Measurements from ENCODE around the gene FEM1B. TPM values are rescaled to one million over a fixed set of nuclear protein-coding genes. Genes with fewer than 3 reads are reported as not detected.

Gene FEM1B
- total RNA-seq, 1 donor from 2014 or later, result 57.0 TPM

GRCh38 chr15:68295014-68295805 lies 17.7 kb downstream of the FEM1B start:
- no peak for DNase-seq (ENCODE audit: low spot score in 2 of 2)
- Histone ChIP-seq H3K27me3 (no peaks in the 10 kb centered on the region), H3K4me1 (peaks cover 0 to 18% of the 10 kb centered on the region in 2 donors), H3K27ac (no peak overlapping the region), H3K36me3 (peaks cover 18 to 36% of the 10 kb centered on the region in 2 donors), H3K9me3 (no peaks in the 10 kb centered on the region), H3K4me3 (no peak overlapping the region)
- no peak for TF ChIP-seq CTCF (IDR thresholded peaks at IDR 0.05)
- intact Hi-C loops (cut with DNase I), result loop anchor here (5.0 kb wide), 1 partner anchor 38 kb away; no protein-coding TSS in a partner anchor

- H3K27ac ChIP-seq, result peak overlapping the region in 1 of 2 donors; percentile 35
- H3K9me3 ChIP-seq, result no peaks in the 10 kb centered on the region
- intact Hi-C loops (cut with DNase I), result loop anchor here (2.0 to 5.0 kb wide), 2 partner anchors 20 to 41 kb away; no protein-coding TSS in a partner anchor
- no peaks in the 10 kb centered on the region for H3K27me3 ChIP-seq
- DNase-seq (ENCODE audit: low spot score in 2 of 2), result peak in 1 of 2 donors; percentile 22
- H3K4me1 ChIP-seq, result peaks cover 0 to 16% of the 10 kb centered on the region in 2 donors
- H3K36me3 ChIP-seq, result peaks cover 25 to 50% of the 10 kb centered on the region in 2 donors
- no peak overlapping the region for H3K4me3 ChIP-seq
- no peak for TF ChIP-seq CTCF (IDR thresholded peaks at IDR 0.05)
These were observed 20.8 kb downstream of the FEM1B start for GRCh38 chr15:68298336-68298735.

- Histone ChIP-seq H3K27me3 (no peaks in the 10 kb centered on the region), H3K9me3 (no peaks in the 10 kb centered on the region), H3K4me3 (peak overlapping the region; percentile 43 to 50), H3K36me3 (peaks cover 19 to 56% of the 10 kb centered on the region in 2 donors), H3K4me1 (peaks cover 0 to 16% of the 10 kb centered on the region in 2 donors), H3K27ac (peak overlapping the region; percentile 35 to 60)
- intact Hi-C loops (cut with DNase I), result loop anchor here (2.0 to 5.0 kb wide), 2 partner anchors 20 to 42 kb away; no protein-coding TSS in a partner anchor
- no peak for TF ChIP-seq CTCF (IDR thresholded peaks at IDR 0.05)
- DNase-seq (ENCODE audit: low spot score in 2 of 2), result peak in 1 of 2 donors; percentile 31
These were observed 21.4 kb downstream of the FEM1B start for GRCh38 chr15:68298882-68299381.

- H3K27me3 ChIP-seq, result no peaks in the 10 kb centered on the region
- H3K4me1 ChIP-seq, result peaks cover 0 to 16% of the 10 kb centered on the region in 2 donors
- H3K27ac ChIP-seq, result peak overlapping the region; percentile 35 to 60
- peak overlapping the region; percentile 43 to 50 for H3K4me3 ChIP-seq
- no peaks in the 10 kb centered on the region for H3K9me3 ChIP-seq
- intact Hi-C loops (cut with DNase I), result loop anchor here (2.0 to 5.0 kb wide), 2 partner anchors 21 to 42 kb away; no protein-coding TSS in a partner anchor
- no peak for DNase-seq (ENCODE audit: low spot score in 2 of 2)
- H3K36me3 ChIP-seq, result peaks cover 21 to 61% of the 10 kb centered on the region in 2 donors
- TF ChIP-seq CTCF (IDR thresholded peaks at IDR 0.05), result no peak
These were observed 21.9 kb downstream of the FEM1B start for GRCh38 chr15:68299436-68299835.

GRCh38 chr15:68300115-68300940 lies 22.8 kb downstream of the FEM1B start:
- H3K9me3 ChIP-seq, result no peaks in the 10 kb centered on the region
- TF ChIP-seq CTCF (IDR thresholded peaks at IDR 0.05), result no peak
- no peaks in the 10 kb centered on the region for H3K27me3 ChIP-seq
- H3K4me1 ChIP-seq, result peaks cover 0 to 15% of the 10 kb centered on the region in 2 donors
- H3K36me3 ChIP-seq, result peaks cover 26 to 69% of the 10 kb centered on the region in 2 donors
- H3K27ac ChIP-seq, result peak overlapping the region; percentile 35 to 60
- intact Hi-C loops (cut with DNase I), result no loop called here
- no peak overlapping the region for H3K4me3 ChIP-seq
- DNase-seq (ENCODE audit: low spot score in 2 of 2), result peak in 1 of 2 donors; percentile 44
